Measurements from ENCODE around the gene FAM89A. TPM values are rescaled to one million over a fixed set of nuclear protein-coding genes. Genes with fewer than 3 reads are reported as not detected.
"Not testable (repeated sequence)": the region's sequence is repeated elsewhere in the genome, so short reads cannot be mapped to it uniquely, and the experiment has no call there.

Gene FAM89A
- total and polyA plus RNA-seq, 9 donors = 7.0 to 18.0 (median 9.6) TPM

GRCh38 chr1:231027136-231027925 lies 12.7 kb downstream of the FAM89A start:
- Histone ChIP-seq H3K27ac (no peak overlapping the region), H3K27me3 (no peaks in the 10 kb centered on the region), H3K36me3 (no peaks in the 10 kb centered on the region), H3K9me3 (no peaks in the 10 kb centered on the region), H3K4me3 (no peak overlapping the region), H3K4me1 (ENCODE audit: insufficient read depth) (no peaks in the 10 kb centered on the region)
- DNase-seq = no peak
- intact Hi-C loops (cut with DNase I) = no loop called here
- TF ChIP-seq CTCF (IDR thresholded peaks at IDR 0.05) (no peak), POLR2A (IDR thresholded peaks at IDR 0.05) (no peak), EP300 (IDR thresholded peaks at IDR 0.05) (no peak)
- 87 to 94% (median 90%) methylated on average over 23 of the region's 23 CpGs for WGBS, 3 donors

- no peaks in the 10 kb centered on the region for H3K9me3 ChIP-seq
- no peak overlapping the region for H3K27ac ChIP-seq
- no peak for TF ChIP-seq POLR2A (IDR thresholded peaks at IDR 0.05)
- no peak for TF ChIP-seq CTCF (IDR thresholded peaks at IDR 0.05)
- no peak for TF ChIP-seq EP300 (IDR thresholded peaks at IDR 0.05)
- DNase-seq = no peak
- intact Hi-C loops (cut with DNase I) = no loop called here
- WGBS, 3 donors = 74 to 87% (median 78%) methylated on average over 6 of the region's 6 CpGs
- H3K27me3 ChIP-seq = no peaks in the 10 kb centered on the region
- H3K4me3 ChIP-seq = no peak overlapping the region
- H3K36me3 ChIP-seq = no peaks in the 10 kb centered on the region
- no peaks in the 10 kb centered on the region for H3K4me1 ChIP-seq (ENCODE audit: insufficient read depth)
These were observed 13.5 kb downstream of the FAM89A start for GRCh38 chr1:231026576-231026975.

GRCh38 chr1:231023150-231023549 lies 16.9 kb downstream of the FAM89A start:
- H3K4me3 ChIP-seq = no peak overlapping the region
- no peaks in the 10 kb centered on the region for H3K9me3 ChIP-seq
- no peaks in the 10 kb centered on the region for H3K4me1 ChIP-seq (ENCODE audit: insufficient read depth)
- no peak for DNase-seq
- no peak overlapping the region for H3K27ac ChIP-seq
- TF ChIP-seq POLR2A (IDR thresholded peaks at IDR 0.05) = no peak
- no peak for TF ChIP-seq EP300 (IDR thresholded peaks at IDR 0.05)
- TF ChIP-seq CTCF (IDR thresholded peaks at IDR 0.05) = no peak
- 81 to 88% (median 81%) methylated on average over 9 of the region's 9 CpGs for WGBS, 3 donors
- intact Hi-C loops (cut with DNase I) = no loop called here
- H3K27me3 ChIP-seq = no peaks in the 10 kb centered on the region
- H3K36me3 ChIP-seq = no peaks in the 10 kb centered on the region

- H3K9me3 ChIP-seq; H3K27ac ChIP-seq; DNase-seq; H3K27me3 ChIP-seq; H3K4me3 ChIP-seq; intact Hi-C loops (cut with DNase I); H3K4me1 ChIP-seq (ENCODE audit: insufficient read depth); H3K36me3 ChIP-seq: not testable (repeated sequence)
- 91 to 94% (median 92%) methylated on average over 7 of the region's 7 CpGs for WGBS, 3 donors
These were observed 17.5 kb downstream of the FAM89A start for GRCh38 chr1:231022543-231022942.

- TF ChIP-seq POLR2A (IDR thresholded peaks at IDR 0.05) (no peak), EP300 (IDR thresholded peaks at IDR 0.05) (no peak), CTCF (IDR thresholded peaks at IDR 0.05) (no peak)
- H3K4me3 ChIP-seq = no peak overlapping the region
- H3K27ac ChIP-seq = no peak overlapping the region
- DNase-seq = no peak
- intact Hi-C loops (cut with DNase I) = no loop called here
- no peaks in the 10 kb centered on the region for H3K4me1 ChIP-seq (ENCODE audit: insufficient read depth)
- 87 to 91% (median 87%) methylated on average over 12 of the region's 12 CpGs for WGBS, 3 donors
- H3K9me3 ChIP-seq = no peaks in the 10 kb centered on the region
- no peaks in the 10 kb centered on the region for H3K27me3 ChIP-seq
- H3K36me3 ChIP-seq = no peaks in the 10 kb centered on the region
These were observed 18.5 kb downstream of the FAM89A start for GRCh38 chr1:231021540-231022031.

Measured in ovary (tissue), 9 donors.